Thymus (tissue), 11 donors: ENCODE measurements around the gene TTLL11. TPM values are rescaled to one million over a fixed set of nuclear protein-coding genes. Genes with fewer than 3 reads are reported as not detected.
"Not testable (repeated sequence)": the region's sequence is repeated elsewhere in the genome, so short reads cannot be mapped to it uniquely, and the experiment has no call there.

ENCODE experiments used
- DNase-seq, 9 donors: peaks; one replicate each; pipeline ENCODE4 v3.0.0-alpha.2; 2013; ENCODE audit warnings: low spot score in 9 of 9, low read depth in 6 of 9, missing footprints in 1 of 9
- H3K27ac ChIP-seq, 2 donors: one replicate each; pipeline ENCODE4 v1.5.1; 2013; ENCODE audit warnings: control low read depth in 1 of 2, low read depth in 1 of 2, low read length in 1 of 2, mild to moderate bottlenecking in 1 of 2, moderate library complexity in 1 of 2
- H3K27me3 ChIP-seq, 2 donors: one replicate each; pipeline ENCODE4 v1.5.1; 2013; ENCODE audit warnings: low read length in 1 of 2; ENCODE audit not compliant: control insufficient read depth in 2 of 2, insufficient read depth in 1 of 2
- H3K36me3 ChIP-seq, 2 donors: one replicate each; pipeline ENCODE4 v1.5.1; 2013; ENCODE audit warnings: low read length in 1 of 2, mild to moderate bottlenecking in 1 of 2, moderate library complexity in 1 of 2; ENCODE audit not compliant: control insufficient read depth in 2 of 2, insufficient read depth in 2 of 2
- H3K4me1 ChIP-seq, 2 donors: one replicate each; pipeline ENCODE4 v1.5.1; 2013; ENCODE audit warnings: low read length in 2 of 2; ENCODE audit not compliant: control insufficient read depth in 2 of 2, insufficient read depth in 2 of 2
- H3K4me3 ChIP-seq, 2 donors: one replicate each; pipeline ENCODE4 v1.5.1; 2013; ENCODE audit warnings: low read length in 2 of 2, control low read depth in 1 of 2, mild to moderate bottlenecking in 1 of 2
- H3K9me3 ChIP-seq, 2 donors: one replicate each; pipeline ENCODE4 v1.5.1; 2013; ENCODE audit warnings: low read length in 1 of 2, mild to moderate bottlenecking in 1 of 2; ENCODE audit not compliant: control insufficient read depth in 2 of 2, insufficient read depth in 1 of 2
- WGBS: extraction: QIAGEN DNeasy Blood & Tissue Kit; methylation state at CpG from one replicate; pipeline ENCODE4 v1.1.7; 2013; 5-methylcytosine and 5-hydroxymethylcytosine counted together
- polyA plus RNA-seq: library from polyadenylated mRNA; stranded (reverse); fragments of 200-250 nt; gene quantifications from one replicate; pipeline ENCODE4 v1.2.3, GENCODE V29; 2013
- total RNA-seq: library from RNA; stranded (reverse); fragments of 120-200 nt; gene quantifications from one replicate; pipeline ENCODE4 v1.2.4, GENCODE V29; 2013
- donor health status: healthy.

TTLL11 gene
- total and polyA plus RNA-seq, 2 donors, result 2.1 to 4.0 TPM

DNA sequence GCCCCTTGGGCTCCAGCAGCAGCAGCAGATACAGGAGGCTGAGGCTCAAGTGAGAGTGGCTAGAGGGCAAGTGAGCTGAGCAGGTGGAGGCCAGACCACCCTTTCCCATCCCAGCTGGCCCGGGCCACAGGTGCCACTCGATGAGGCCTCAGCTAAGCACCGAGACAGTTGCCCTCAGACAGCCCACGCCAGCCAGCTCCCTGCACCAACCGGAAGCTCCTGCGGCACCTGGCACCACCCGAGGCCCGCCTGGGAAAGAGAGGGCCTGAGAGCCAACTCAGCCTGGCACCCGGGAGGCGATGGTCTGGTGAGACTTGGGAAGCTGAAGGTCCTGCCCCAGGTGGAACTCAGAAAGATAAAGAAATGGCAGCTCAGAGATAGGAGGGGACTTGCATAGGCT, 28.3 kb upstream of the TTLL11 start:
- Histone ChIP-seq H3K36me3 (no peaks in the 10 kb centered on the region), H3K27ac (no peak overlapping the region), H3K4me3 (no peak overlapping the region), H3K27me3 (peaks cover 9 to 24% of the 10 kb centered on the region in 2 donors), H3K9me3 (peaks cover 0 to under 1% of the 10 kb centered on the region in 2 donors), H3K4me1 (peaks cover 0 to 7% of the 10 kb centered on the region in 2 donors)
- DNase-seq, result no peak
- 96% methylated on average over 10 of the region's 10 CpGs for WGBS

DNA sequence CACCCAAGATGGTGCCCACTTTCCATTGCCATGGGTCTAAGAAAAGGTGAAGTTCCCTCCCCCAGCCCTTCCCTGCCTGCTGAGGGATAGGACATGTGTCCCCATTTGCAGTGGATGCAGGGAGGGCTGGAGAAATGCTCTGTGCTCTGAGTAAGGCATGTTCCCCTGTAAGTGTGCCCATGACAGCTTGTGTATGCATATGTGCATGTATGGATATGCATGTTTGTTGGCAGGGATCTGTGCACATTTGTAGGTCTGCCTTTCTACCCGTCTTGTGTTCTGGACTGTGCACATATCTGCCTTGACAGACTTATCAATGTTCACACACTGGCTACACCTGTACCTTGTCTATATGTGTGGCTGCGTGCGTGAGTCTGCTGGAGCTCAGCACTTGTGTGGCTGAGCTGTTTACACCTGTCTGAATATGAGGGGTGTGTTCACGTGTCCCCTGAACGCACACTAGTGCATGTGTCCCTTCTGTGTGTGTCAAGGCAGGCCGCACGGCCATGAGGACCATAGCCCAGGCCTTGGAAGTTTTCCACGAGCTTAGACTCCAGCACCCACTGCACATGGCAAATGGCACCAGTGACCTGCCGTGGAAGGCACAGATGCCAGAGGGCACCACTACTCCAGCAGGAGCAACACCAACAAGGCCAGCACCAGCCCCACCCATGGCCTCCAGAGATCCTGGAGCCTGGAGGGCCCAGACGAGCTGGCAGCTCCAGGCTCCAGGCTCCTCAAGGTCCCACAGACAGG, 27.4 kb upstream of the TTLL11 start:
- peaks cover 3 to 20% of the 10 kb centered on the region in 2 donors for H3K27me3 ChIP-seq

GRCh38 chr9:122119721-122120120, 26.6 kb upstream of the TTLL11 start:
- 97% methylated on average over 5 of the region's 5 CpGs for WGBS
- Histone ChIP-seq H3K4me1 (peaks cover 0 to 7% of the 10 kb centered on the region in 2 donors), H3K27me3 (peaks cover 0 to 19% of the 10 kb centered on the region in 2 donors), H3K36me3 (no peaks in the 10 kb centered on the region), H3K9me3 (no peaks in the 10 kb centered on the region), H3K4me3 (no peak overlapping the region), H3K27ac (no peak overlapping the region)
- DNase-seq, result no peak

More for the DNA sequence above, 27.4 kb upstream of the TTLL11 start:
- peaks cover 0 to 7% of the 10 kb centered on the region in 2 donors for H3K4me1 ChIP-seq
- no peak for DNase-seq
- no peak overlapping the region for H3K4me3 ChIP-seq
- H3K9me3 ChIP-seq, result no peaks in the 10 kb centered on the region
- WGBS, result 86% methylated on average over 10 of the region's 10 CpGs
- H3K27ac ChIP-seq, result no peak overlapping the region
- H3K36me3 ChIP-seq, result no peaks in the 10 kb centered on the region

- Histone ChIP-seq H3K36me3 (no peaks in the 10 kb centered on the region), H3K4me1 (peaks cover 0 to 7% of the 10 kb centered on the region in 2 donors), H3K27me3 (peaks cover 0 to 13% of the 10 kb centered on the region in 2 donors), H3K4me3 (no peak overlapping the region), H3K27ac (no peak overlapping the region), H3K9me3 (no peaks in the 10 kb centered on the region)
- DNase-seq, result no peak
- WGBS, result 96% methylated on average over 13 of the region's 13 CpGs
Observed at GRCh38 chr9:122119166-122119521, 26.0 kb upstream of the TTLL11 start.

DNA sequence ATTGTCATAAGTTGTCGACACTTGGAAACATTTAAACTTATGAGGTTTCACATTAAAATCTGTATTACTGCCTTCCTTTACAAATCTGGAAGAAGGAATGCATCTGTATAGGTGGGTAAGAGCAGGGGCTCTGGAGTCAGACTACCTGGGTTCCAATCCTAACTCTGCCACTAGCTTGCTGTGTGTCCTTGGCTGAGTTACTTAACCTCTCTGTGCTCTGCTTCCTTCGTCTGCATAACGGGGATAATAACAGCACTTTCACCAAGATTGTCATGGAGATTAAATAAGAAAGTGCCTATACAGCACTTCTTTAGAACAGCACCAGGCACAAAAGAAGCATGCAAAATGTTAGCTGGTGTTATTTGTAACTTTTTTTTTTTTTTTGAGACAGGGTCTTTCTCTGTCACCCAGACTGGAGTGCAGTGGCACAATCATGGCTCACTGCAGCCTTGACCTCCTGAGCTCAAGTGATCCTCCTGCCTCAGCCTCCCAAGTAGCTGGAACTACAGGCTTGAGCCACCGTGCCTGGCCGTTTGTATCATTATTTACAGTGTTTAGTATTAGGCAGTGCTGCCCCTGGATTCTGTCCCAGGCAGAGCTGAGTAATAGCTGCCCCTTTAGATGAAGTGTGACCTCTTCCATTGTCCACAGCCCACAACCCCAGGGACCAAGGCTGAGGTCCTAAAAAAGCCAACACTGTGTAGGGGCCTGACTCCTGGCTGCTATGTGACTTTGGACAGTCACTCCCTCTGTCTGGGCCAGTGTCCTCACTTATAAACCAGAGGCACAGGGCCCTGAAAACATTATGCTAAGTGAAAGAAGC, 25.4 kb upstream of the TTLL11 start:
- Histone ChIP-seq H3K4me1 (peaks cover 0 to 7% of the 10 kb centered on the region in 2 donors), H3K27me3 (peaks cover 0 to 11% of the 10 kb centered on the region in 2 donors), H3K36me3 (no peaks in the 10 kb centered on the region), H3K9me3 (no peaks in the 10 kb centered on the region), H3K27ac (no peak overlapping the region), H3K4me3 (no peak overlapping the region)
- 93% methylated on average over 5 of the region's 5 CpGs for WGBS
- DNase-seq, result no peak

DNA sequence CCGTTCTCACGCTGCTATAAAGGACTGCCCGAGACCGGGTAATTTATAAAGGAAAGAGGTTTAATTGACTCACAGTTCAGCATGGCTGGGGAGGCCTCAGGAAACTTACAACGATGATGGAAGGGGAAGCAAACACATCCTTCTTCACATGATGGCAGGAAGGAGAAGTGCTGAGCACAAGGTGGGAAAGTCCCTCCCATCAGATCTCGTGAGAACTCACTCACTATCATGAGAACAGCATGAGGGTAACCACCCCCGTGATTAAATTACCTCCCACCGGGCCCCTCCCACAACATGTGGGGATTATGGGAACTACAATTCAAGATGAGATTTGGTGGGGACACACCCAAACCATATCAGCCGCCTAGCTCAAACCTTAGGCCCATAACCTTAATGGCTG, 24.1 kb upstream of the TTLL11 start:
- not testable (repeated sequence) for H3K9me3 ChIP-seq, H3K27ac ChIP-seq, H3K4me1 ChIP-seq, DNase-seq, H3K36me3 ChIP-seq, H3K4me3 ChIP-seq
- 78% methylated on average over 9 of the region's 9 CpGs for WGBS
- H3K27me3 ChIP-seq, result peaks cover 0 to 11% of the 10 kb centered on the region in 2 donors

GRCh38 chr9:122116448-122117173, 23.5 kb upstream of the TTLL11 start:
- WGBS, result 95% methylated on average over 10 of the region's 10 CpGs
- Histone ChIP-seq H3K9me3 (no peaks in the 10 kb centered on the region), H3K27me3 (peaks cover 0 to 11% of the 10 kb centered on the region in 2 donors), H3K4me1 (no peaks in the 10 kb centered on the region), H3K4me3 (no peak overlapping the region), H3K36me3 (no peaks in the 10 kb centered on the region), H3K27ac (no peak overlapping the region)
- DNase-seq, result no peak

GRCh38 chr9:122116040-122116439, 22.9 kb upstream of the TTLL11 start:
- Histone ChIP-seq H3K4me3 (no peak overlapping the region), H3K9me3 (no peaks in the 10 kb centered on the region), H3K27me3 (peaks cover 0 to 11% of the 10 kb centered on the region in 2 donors), H3K36me3 (no peaks in the 10 kb centered on the region), H3K27ac (no peak overlapping the region), H3K4me1 (no peaks in the 10 kb centered on the region)
- WGBS, result 88% methylated on average over 4 of the region's 4 CpGs
- DNase-seq, result no peak
